Spleen (tissue), 7 donors: ENCODE data around the gene IFT43.

Source experiments
- POLR2A ChIP-seq, 3 donors: fragments of 450-650 bp; IDR thresholded peaks; one replicate each; pipeline ENCODE4 v1.5.1; 2017; ENCODE audit warnings: antibody characterized with exemption in 3 of 3, mild to moderate bottlenecking in 1 of 3
- POLR2AphosphoS5 ChIP-seq, 3 donors: sonication (generic); formaldehyde crosslinking; IDR thresholded peaks; one replicate each; pipeline ENCODE4 v1.5.1; 2017; ENCODE audit warnings: antibody characterized with exemption in 3 of 3
- TF ChIP-seq, protein P1 (sequence below), 11 experiments: fragments of 200-600 bp in 7 of 11; fragments of 450-650 bp in 4 of 11; sonication (generic) in 4 of 11; IDR thresholded peaks in 8 of 11; conservative IDR thresholded peaks in 3 of 11; 1 replicate in 7 of 11; 2 replicates in 4 of 11; pipeline versions ENCODE4 v1.4.0 to v1.8.0; 2016 to 2021; ENCODE audit warnings: antibody characterized with exemption in 11 of 11, inconsistent platforms in 4 of 11, mild to moderate bottlenecking in 1 of 11
- donor health status: DM: no; HTN: no; CAD: no; lungs with moderate emphysema.
- donor health status: DM: no; HTN: no; CAD: no.
- donor health status: DM: no; HTN: no; CAD: no.

DNA sequence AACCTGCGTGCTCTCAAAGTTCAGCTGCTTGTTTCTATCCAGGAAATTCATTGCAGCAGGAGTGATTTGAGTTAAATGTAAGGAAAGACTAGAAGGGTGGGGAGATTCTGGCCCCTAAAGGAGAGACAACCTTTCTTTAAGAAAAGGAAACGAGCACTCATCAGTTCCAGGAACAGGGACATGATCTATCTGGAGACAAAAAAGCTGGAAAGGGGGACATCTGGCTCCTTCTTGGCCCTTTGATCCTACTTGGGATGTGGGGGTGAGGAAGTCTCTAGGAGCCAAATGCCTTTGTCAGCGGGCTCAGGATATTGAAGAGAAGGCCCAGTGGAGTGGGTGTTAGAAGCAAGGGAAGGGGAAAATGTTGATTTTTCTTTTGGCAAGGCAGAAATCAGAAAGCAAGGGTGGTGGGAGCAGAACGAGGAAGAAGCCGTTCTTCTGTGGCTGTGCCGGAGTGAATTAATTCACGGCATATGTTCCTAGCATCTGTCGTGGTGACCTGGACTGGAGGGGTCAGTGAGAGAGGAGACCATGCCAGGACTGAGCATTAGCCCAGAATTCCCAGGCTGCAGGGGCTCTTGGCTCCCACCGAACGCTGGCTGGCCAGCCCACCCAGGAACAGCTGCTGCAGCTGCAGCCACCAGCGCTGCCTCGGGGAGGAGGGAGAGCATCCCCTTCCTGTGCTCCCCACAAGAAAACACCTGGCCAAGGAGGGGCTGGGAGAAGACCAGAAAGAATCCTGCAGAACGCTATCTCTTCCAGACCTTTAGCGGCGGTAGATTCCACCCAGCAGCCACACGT lies 103.4 kb downstream of the IFT43 start:
- TF ChIP-seq, protein P1, sequence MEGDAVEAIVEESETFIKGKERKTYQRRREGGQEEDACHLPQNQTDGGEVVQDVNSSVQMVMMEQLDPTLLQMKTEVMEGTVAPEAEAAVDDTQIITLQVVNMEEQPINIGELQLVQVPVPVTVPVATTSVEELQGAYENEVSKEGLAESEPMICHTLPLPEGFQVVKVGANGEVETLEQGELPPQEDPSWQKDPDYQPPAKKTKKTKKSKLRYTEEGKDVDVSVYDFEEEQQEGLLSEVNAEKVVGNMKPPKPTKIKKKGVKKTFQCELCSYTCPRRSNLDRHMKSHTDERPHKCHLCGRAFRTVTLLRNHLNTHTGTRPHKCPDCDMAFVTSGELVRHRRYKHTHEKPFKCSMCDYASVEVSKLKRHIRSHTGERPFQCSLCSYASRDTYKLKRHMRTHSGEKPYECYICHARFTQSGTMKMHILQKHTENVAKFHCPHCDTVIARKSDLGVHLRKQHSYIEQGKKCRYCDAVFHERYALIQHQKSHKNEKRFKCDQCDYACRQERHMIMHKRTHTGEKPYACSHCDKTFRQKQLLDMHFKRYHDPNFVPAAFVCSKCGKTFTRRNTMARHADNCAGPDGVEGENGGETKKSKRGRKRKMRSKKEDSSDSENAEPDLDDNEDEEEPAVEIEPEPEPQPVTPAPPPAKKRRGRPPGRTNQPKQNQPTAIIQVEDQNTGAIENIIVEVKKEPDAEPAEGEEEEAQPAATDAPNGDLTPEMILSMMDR (IDR thresholded peaks at IDR 0.05 in 8 of 11, conservative IDR thresholded peaks at IDR 0.05 in 3 of 11) = no peak
- TF ChIP-seq POLR2A (IDR thresholded peaks at IDR 0.05) (no peak), POLR2AphosphoS5 (IDR thresholded peaks at IDR 0.05) (no peak)
